Ishikawa (cell line): Measurements from ENCODE around the gene SSTR5.

ENCODE experiments used
- CEBPB ChIP-seq: IDR thresholded peaks from 2 replicates; pipeline ENCODE4 v1.6.1; 2012
- CREB1 ChIP-seq: IDR thresholded peaks from 2 replicates; pipeline ENCODE4 v1.6.1; 2012; ENCODE audit warnings: low read depth
- EGR1 ChIP-seq: IDR thresholded peaks from 2 replicates; pipeline ENCODE4 v1.6.1; 2012
- EP300 ChIP-seq: IDR thresholded peaks from 2 replicates; pipeline ENCODE4 v1.6.1; 2012; ENCODE audit warnings: borderline replicate concordance
- FOXM1 ChIP-seq: IDR thresholded peaks from 2 replicates; pipeline ENCODE4 v1.6.1; 2012; ENCODE audit warnings: low read depth, borderline replicate concordance
- NFIC ChIP-seq: IDR thresholded peaks from 2 replicates; pipeline ENCODE4 v1.6.1; 2012
- RAD21 ChIP-seq: IDR thresholded peaks from 2 replicates; pipeline ENCODE4 v1.6.1; 2012; ENCODE audit warnings: low read depth
- REST ChIP-seq: IDR thresholded peaks from 2 replicates; pipeline ENCODE4 v1.6.1; 2012; ENCODE audit warnings: low read depth, mild to moderate bottlenecking
- TCF12 ChIP-seq: IDR thresholded peaks from 2 replicates; pipeline ENCODE4 v1.6.1; 2012; ENCODE audit warnings: low read depth
- TEAD4 ChIP-seq: IDR thresholded peaks from 2 replicates; pipeline ENCODE4 v1.6.1; 2012
- USF1 ChIP-seq: IDR thresholded peaks from 2 replicates; pipeline ENCODE4 v1.6.1; 2012
- YY1 ChIP-seq: IDR thresholded peaks from 2 replicates; pipeline ENCODE4 v1.6.1; 2012; ENCODE audit warnings: low read depth
- ZBTB7A ChIP-seq: IDR thresholded peaks from 2 replicates; pipeline ENCODE4 v1.6.1; 2012; ENCODE audit warnings: low read depth
- TF ChIP-seq, protein P1 (sequence below): IDR thresholded peaks from 2 replicates; pipeline ENCODE4 v1.6.1; 2012

The SSTR5 gene

DNA sequence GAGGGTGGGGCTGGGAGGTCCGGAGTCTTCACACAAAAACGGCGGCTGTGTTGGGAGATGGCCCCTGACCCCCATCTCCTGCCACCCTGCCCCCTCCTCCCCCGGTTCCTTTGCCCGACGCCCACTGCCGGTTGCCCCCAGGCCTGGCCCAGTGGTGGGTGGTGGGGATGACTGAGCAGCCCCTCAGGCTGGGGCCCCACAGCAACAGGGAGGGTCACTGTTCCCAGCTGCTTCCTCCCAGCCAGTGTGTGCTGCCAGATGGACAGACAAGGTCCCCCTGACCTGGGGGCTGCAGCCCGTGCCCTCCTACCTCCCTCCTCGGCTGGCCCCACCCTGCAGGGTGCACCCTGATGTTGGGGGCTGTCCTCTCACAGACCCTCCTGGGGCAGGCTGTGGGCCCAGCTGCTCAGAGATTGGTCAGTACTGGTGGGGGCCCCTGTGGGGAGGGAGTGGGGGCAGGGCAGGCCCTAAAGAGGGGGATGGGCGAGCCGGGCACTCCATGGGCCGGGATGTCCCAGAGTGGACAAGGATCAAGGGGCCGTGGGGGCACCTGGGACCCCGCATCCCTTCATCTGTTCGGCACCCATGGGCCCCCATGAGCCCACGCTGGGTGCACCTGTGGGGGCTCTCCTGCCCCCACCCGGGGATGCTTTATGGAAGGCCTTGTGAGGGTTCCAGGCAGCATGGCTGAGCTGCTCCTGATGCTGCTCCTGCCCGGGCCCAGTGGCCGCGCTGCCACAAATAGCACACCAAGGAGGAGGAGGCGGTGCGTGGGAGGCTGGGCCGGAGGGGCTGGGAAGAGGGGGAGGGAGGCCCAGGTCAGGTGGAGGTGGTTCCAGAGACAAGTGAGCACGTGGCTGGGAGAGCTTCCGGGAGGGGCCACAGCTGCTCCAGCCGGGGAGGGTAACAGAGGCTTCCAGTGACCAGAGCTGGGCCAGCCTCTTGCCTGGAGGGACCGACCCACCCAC, 18.4 kb downstream of the SSTR5 start:
- TF ChIP-seq YY1 (no peak), TEAD4 (no peak), NFIC (no peak), ZBTB7A (no peak)

GRCh38 chr16:1091992-1092552, 19.5 kb downstream of the SSTR5 start:
- TF ChIP-seq RAD21: no peak
- TF ChIP-seq, protein P1, sequence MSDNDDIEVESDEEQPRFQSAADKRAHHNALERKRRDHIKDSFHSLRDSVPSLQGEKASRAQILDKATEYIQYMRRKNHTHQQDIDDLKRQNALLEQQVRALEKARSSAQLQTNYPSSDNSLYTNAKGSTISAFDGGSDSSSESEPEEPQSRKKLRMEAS: no peak
- TF ChIP-seq REST: no peak
- no peak for TF ChIP-seq NFIC
- TF ChIP-seq YY1: no peak
- TF ChIP-seq CEBPB: no peak
- TF ChIP-seq EP300: no peak
- no peak for TF ChIP-seq FOXM1

DNA sequence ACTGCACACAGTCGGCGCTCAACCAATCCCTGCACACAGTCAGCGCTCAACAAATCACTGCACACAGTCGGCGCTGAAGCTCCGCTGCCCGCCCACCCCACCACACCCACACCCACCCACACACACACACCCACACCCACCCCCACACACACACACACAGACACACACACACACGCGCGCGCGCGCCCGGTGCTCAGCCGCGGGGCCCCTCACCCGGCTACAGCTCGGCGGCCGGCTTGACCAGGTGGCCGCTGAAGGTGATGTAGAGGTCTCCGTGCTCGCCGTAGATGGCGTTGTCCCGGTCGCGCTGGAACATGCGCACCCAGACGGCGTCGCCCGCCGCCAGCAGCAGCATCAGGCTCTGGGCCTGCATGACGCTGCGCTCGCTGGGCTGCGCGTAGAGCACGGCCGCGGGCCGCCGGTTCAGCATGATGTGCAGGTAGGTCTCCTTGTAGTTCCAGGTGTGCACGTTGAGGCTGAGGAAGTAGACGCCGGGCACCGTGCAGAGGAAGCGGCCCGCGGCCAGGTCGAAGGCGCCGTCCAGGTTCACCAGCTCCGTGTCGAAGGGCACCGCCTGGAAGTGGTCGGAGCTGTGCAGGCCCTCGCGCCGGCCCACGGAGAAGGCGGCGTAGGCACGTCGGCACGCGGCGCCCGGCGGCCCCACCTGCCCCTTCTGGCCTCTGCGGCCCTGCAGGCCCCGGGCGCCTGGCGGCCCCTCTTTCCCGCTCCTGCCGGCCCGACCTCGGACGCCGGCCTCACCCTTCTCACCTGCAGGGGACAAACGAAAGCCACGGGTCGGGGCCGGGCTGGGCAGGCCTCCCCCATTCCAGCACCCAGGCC, 21.0 kb downstream of the SSTR5 start:
- TF ChIP-seq, protein P1: peak; percentile 76; the same call in 1 of the 2 replicates
- TF ChIP-seq TCF12: no peak
- TF ChIP-seq EGR1: no peak

- TF ChIP-seq YY1: no peak
- no peak for TF ChIP-seq TCF12
- no peak for TF ChIP-seq NFIC
- TF ChIP-seq TEAD4: no peak
- TF ChIP-seq ZBTB7A: no peak
- no peak for TF ChIP-seq USF1
- no peak for TF ChIP-seq REST
- no peak for TF ChIP-seq CEBPB
- no peak for TF ChIP-seq EGR1
These were observed 21.6 kb downstream of the SSTR5 start for GRCh38 chr16:1094124-1094479.

GRCh38 chr16:1094601-1095449, 22.3 kb downstream of the SSTR5 start:
- TF ChIP-seq USF1 (no peak), YY1 (no peak), CREB1 (no peak), EP300 (no peak)
